Lower lobe of right lung (tissue), 2 donors: Measurements from ENCODE around the gene IFT172. TPM values are rescaled to one million over a fixed set of nuclear protein-coding genes. Genes with fewer than 3 reads are reported as not detected.

Experiments used
- ATAC-seq, 2 donors: fragments of 200-7000 bp; cut with Tn5 transposase; one replicate each; pipeline ENCODE4 v1.9.1; 2020 to 2022; ENCODE audit warnings: mild to moderate bottlenecking in 2 of 2, moderate library complexity in 2 of 2
- DNase-seq: peaks from one replicate; pipeline ENCODE4 v3.0.0-alpha.2; 2020
- H3K27ac ChIP-seq: fragments of 200-600 bp; one replicate; pipeline ENCODE4 v1.8.0; 2022
- H3K27me3 ChIP-seq: fragments of 200-600 bp; one replicate; pipeline ENCODE4 v1.8.0; 2022; ENCODE audit warnings: low read depth
- H3K36me3 ChIP-seq: fragments of 200-600 bp; one replicate; pipeline ENCODE4 v1.8.0; 2022; ENCODE audit warnings: mild to moderate bottlenecking
- H3K4me1 ChIP-seq: fragments of 200-600 bp; one replicate; pipeline ENCODE4 v1.8.0; 2022
- H3K4me3 ChIP-seq: fragments of 200-600 bp; one replicate; pipeline ENCODE4 v1.8.0; 2022; ENCODE audit warnings: mild to moderate bottlenecking
- H3K9me3 ChIP-seq: fragments of 200-600 bp; one replicate; pipeline ENCODE4 v1.8.0; 2022
- intact Hi-C: fragments of 100-400 bp; cut with DNase I; formaldehyde crosslinking; loops from one replicate; pipeline ENCODE4 v1.11.0; 2022
- total RNA-seq: library from RNA; stranded (reverse); fragmentation: NEBNext Ultra II Directional; extraction: Animal tissue kit (Norgen Biotek cat#: 25700); gene quantifications from one replicate; pipeline ENCODE4 v1.2.1, GENCODE V29; 2021
- TF ChIP-seq, protein P1 (sequence below): fragments of 200-600 bp; IDR thresholded peaks from one replicate; pipeline ENCODE4 v1.8.0; 2022; ENCODE audit warnings: antibody characterized with exemption, mild to moderate bottlenecking
- donor health status: DM: no; HTN: yes; CAD: no; lungs with severe emphysema.

IFT172 gene
- total RNA-seq, 1 donor from 2014 or later = 38.1 TPM

DNA sequence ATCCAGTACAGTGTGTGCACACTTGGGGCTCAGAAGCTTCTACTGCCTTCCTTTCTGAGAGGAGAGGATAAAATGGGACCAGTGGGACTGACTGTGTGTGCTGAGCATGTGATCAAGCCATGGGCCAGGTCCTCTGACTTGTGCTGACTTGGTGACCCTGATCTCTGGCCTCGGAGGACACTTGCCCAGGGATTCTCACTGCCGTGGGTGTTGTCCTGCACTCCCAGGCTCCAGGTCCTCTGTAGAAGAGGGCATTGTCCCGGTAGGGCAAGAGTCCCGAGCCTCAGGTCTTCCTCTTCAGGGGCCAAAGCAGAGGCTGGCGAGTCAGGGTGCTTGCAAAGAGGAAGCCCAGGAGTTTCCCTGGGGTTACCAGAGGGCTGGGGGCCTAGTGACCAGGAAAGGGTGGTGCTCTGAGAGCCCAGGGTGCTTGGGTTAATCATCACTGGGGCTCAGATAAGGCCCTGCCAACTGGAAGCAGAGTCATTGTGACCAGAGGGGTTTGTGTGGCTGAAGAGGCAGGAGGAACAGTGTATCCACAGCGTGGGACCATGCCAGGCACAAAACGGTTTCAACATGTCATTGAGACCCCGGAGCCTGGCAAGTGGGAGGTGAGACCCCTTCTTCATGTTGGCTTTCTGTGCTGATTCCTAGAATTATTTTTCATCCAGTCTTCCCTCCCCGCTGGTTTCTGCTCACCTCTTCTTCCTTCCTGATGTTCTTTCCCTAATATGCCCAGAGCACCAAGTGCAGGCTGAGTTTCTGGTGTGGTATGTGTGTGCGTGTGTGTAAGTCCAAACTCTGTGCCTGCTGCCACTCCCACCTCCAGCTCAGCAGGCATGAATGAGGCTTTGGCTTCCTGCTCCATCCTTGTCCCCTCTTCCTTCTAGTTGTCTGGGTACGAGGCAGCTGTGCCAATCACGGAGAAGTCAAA lies 7.1 kb upstream of the IFT172 start, which contains the start of gene GCKR:
TSS of gene GCKR (plus strand) at position 483 of the 931 bp plus-strand sequence. CDS start at position 549, 66 bp downstream.
- intact Hi-C loops = no loop called here
- DNase-seq (no peak), ATAC-seq (peak; percentile 31 to 46)
- peaks cover 20% of the 10 kb centered on the region for H3K4me1 ChIP-seq
- H3K36me3 ChIP-seq = no peaks in the 10 kb centered on the region
- H3K4me3 ChIP-seq = no peak within 1 kb of the TSS
- TF ChIP-seq, protein P1, sequence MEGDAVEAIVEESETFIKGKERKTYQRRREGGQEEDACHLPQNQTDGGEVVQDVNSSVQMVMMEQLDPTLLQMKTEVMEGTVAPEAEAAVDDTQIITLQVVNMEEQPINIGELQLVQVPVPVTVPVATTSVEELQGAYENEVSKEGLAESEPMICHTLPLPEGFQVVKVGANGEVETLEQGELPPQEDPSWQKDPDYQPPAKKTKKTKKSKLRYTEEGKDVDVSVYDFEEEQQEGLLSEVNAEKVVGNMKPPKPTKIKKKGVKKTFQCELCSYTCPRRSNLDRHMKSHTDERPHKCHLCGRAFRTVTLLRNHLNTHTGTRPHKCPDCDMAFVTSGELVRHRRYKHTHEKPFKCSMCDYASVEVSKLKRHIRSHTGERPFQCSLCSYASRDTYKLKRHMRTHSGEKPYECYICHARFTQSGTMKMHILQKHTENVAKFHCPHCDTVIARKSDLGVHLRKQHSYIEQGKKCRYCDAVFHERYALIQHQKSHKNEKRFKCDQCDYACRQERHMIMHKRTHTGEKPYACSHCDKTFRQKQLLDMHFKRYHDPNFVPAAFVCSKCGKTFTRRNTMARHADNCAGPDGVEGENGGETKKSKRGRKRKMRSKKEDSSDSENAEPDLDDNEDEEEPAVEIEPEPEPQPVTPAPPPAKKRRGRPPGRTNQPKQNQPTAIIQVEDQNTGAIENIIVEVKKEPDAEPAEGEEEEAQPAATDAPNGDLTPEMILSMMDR = no peak
- no peak within 1 kb of the TSS for H3K27ac ChIP-seq
- no peaks in the 10 kb centered on the region for H3K9me3 ChIP-seq
- peaks cover 29% of the 10 kb centered on the region for H3K27me3 ChIP-seq

DNA sequence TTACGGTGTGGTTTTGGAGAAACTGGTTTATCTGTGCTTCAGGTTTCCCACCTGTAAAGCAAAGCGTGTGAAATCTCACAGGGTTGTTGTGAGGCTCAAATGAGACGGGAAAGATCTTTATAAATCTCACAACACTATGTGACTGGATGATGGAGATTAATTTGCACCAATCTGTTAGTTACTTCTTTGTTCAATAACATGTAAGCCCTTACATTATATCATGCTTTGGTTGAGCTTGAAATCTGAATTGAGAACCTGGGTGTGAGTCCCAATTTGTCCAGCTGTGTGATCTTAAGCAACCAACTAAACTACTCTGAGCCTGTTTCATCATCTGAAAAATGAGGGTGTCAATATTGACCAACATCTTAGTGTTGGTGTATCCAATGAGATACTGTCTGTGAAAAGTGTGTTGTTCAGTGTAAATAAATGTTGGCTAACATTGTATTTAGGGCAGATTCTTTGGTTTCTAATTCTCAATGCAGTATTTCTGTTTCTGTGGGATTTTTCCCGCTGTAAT lies 6.4 kb upstream of the IFT172 start:
- TF ChIP-seq, protein P1 = no peak
- Histone ChIP-seq H3K27ac (no peak overlapping the region), H3K36me3 (no peaks in the 10 kb centered on the region), H3K9me3 (no peaks in the 10 kb centered on the region), H3K27me3 (peaks cover 29% of the 10 kb centered on the region), H3K4me1 (peaks cover 20% of the 10 kb centered on the region), H3K4me3 (no peak overlapping the region)
- DNase-seq = no peak
- intact Hi-C loops = no loop called here
- ATAC-seq = no peak

DNA sequence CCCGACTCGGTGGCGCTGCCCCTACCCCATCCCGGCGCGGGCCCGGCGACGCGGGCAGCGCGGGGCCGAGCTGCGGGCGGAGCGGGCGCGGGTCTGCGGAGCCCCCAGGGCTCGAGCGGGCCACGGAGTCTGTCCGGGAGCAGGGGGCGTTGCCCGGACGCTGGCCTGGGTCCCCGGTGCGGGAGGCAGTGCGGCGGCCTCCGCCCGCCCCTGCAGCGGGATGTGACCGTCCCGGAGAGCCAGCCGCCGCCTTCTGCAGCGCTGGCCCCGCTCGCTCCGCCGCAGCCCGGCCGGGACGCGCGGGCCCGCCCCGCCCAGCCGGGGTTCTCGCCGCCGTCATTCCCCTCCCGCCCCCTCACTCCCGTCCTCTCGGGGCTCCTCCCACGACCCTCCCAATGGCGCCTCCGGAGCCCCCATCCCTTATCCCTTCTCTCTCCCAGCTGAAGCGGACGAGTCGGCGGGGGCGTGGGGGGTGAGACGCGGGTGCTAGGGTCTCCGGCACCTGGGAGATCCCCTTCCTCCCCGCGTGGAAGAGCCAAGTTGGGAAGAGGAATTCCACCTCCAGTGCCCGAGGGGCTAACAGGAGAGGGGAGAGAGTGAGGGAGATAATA lies 5.5 kb upstream of the IFT172 start, which contains the start of gene FNDC4:
TSS of gene FNDC4 (minus strand) at position 257 of the 611 bp plus-strand sequence. CDS start 521 bp downstream, outside the sequence.
- H3K4me3 ChIP-seq = peak within 1 kb of the TSS; percentile 56
- DNase-seq (peak; percentile 51), ATAC-seq (peak; percentile 57 to 76)
- H3K27me3 ChIP-seq = peaks cover 29% of the 10 kb centered on the region
- TF ChIP-seq, protein P1 = no peak
- H3K27ac ChIP-seq = peak within 1 kb of the TSS; percentile 18
- no peaks in the 10 kb centered on the region for H3K36me3 ChIP-seq
- H3K4me1 ChIP-seq = peaks cover 23% of the 10 kb centered on the region
- no peaks in the 10 kb centered on the region for H3K9me3 ChIP-seq
- intact Hi-C loops = no loop called here

DNA sequence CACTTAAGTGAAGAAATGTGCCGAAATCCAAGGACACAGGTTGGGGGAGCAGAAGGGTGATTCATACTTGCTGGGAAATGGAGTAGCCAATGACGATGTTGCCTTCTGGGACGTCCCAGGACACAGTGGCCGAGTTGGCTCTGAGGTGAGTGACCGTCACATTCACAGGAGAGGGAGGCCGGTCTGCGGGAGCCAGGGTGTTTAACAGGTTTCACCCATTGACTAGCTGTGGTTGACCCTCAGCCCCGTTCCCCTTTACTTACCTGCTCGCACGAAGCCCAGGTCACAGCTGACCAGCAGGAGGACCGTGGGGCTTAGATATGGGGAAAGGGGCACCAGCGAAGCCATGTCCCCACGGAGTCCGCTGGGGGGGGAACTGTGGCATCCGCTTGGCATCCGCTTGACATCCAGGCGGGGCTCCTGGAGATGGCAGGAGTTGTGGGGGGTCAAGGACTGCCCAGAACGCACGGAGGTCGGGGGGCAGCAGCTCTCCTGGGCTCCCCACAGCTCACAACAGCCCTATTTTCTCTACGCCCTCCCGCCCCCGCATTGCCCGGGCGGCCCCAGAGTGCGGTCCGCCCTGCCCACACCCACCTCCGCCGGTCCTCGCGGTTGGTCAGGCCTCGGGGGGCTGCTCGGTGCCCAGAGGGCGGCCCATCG lies 4.9 kb upstream of the IFT172 start:
- DNase-seq = no peak
- H3K9me3 ChIP-seq = no peaks in the 10 kb centered on the region
- H3K36me3 ChIP-seq = no peaks in the 10 kb centered on the region
- H3K27me3 ChIP-seq = peaks cover 29% of the 10 kb centered on the region
- peak; percentile 1 to 7 for ATAC-seq
- peak overlapping the region; percentile 18 for H3K27ac ChIP-seq
- peak overlapping the region; percentile 56 for H3K4me3 ChIP-seq
- peaks cover 24% of the 10 kb centered on the region for H3K4me1 ChIP-seq
- TF ChIP-seq, protein P1 = no peak
- intact Hi-C loops = no loop called here

DNA sequence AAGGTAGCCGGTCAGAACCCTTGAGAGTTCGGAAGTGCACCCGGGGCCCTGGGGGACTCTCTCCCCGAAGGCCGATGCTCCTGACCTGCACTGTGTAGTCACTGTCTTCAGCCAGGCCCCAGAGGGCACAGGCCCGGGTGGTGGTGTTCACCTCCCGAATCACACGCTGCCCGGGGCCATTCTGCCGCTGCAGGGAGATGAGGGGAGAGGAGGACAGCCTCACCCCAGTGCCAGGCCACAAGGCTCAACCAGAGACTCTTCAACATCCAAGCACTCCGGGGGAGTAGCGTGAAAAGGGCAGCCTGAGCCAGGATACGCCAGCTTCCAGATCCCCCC lies 4.4 kb upstream of the IFT172 start:
- Histone ChIP-seq H3K4me1 (peaks cover 29% of the 10 kb centered on the region), H3K9me3 (no peaks in the 10 kb centered on the region), H3K4me3 (no peak overlapping the region), H3K27ac (no peak overlapping the region), H3K36me3 (no peaks in the 10 kb centered on the region), H3K27me3 (peaks cover 29% of the 10 kb centered on the region)
- ATAC-seq = no peak
- no peak for DNase-seq
- TF ChIP-seq, protein P1 = no peak
- intact Hi-C loops = no loop called here
